ENCODE measurements around the gene FGF1. TPM values are rescaled to one million over a fixed set of nuclear protein-coding genes. Genes with fewer than 3 reads are reported as not detected.

FGF1 gene
- total and polyA plus RNA-seq, 12 donors, result 0.42 to 2.5 (median 0.90) TPM

- H3K4me3 ChIP-seq, result no peak overlapping the region
- H3K4me1 ChIP-seq (replicated peaks in 1 of 2), result no peaks in the 10 kb centered on the region
- TF ChIP-seq POLR2A (IDR thresholded peaks at IDR 0.05) (no peak), CTCF (IDR thresholded peaks at IDR 0.05) (no peak)
- H3K27me3 ChIP-seq, result no peaks in the 10 kb centered on the region
- H3K27ac ChIP-seq, result no peak overlapping the region
- no peaks in the 10 kb centered on the region for H3K36me3 ChIP-seq (replicated peaks in 1 of 2)
- DNase-seq, result no peak
- no peaks in the 10 kb centered on the region for H3K9me3 ChIP-seq (replicated peaks in 1 of 3)
- intact Hi-C loops (cut with DNase I), result no loop called here
Measured at GRCh38 chr5:142660731-142661130, 25.2 kb downstream of the FGF1 start.

GRCh38 chr5:142660196-142660595 is 25.7 kb downstream of the FGF1 start:
- Histone ChIP-seq H3K36me3 (replicated peaks in 1 of 2) (no peaks in the 10 kb centered on the region), H3K27ac (no peak overlapping the region), H3K4me1 (replicated peaks in 1 of 2) (peaks cover 0 to 4% of the 10 kb centered on the region in 2 donors), H3K4me3 (no peak overlapping the region), H3K9me3 (replicated peaks in 1 of 3) (no peaks in the 10 kb centered on the region), H3K27me3 (peaks cover under 1% of the 10 kb centered on the region)
- intact Hi-C loops (cut with DNase I), result no loop called here
- TF ChIP-seq POLR2A (IDR thresholded peaks at IDR 0.05), result no peak
- WGBS, 4 donors, result 92 to 95% (median 93%) methylated on average over 8 to 10 of the region's 10 CpGs
- no peak for DNase-seq

GRCh38 chr5:142659405-142659804 is 26.5 kb downstream of the FGF1 start:
- intact Hi-C loops (cut with DNase I), result loop anchor here (5.0 kb wide), 2 partner anchors 38 to 47 kb away; no protein-coding TSS in a partner anchor
- WGBS, 4 donors, result 84 to 92% (median 89%) methylated on average over 4 of the region's 4 CpGs
- Histone ChIP-seq H3K9me3 (replicated peaks in 1 of 3) (no peaks in the 10 kb centered on the region), H3K36me3 (replicated peaks in 1 of 2) (no peaks in the 10 kb centered on the region), H3K27me3 (peaks cover 5% of the 10 kb centered on the region), H3K27ac (no peak overlapping the region), H3K4me3 (no peak overlapping the region), H3K4me1 (replicated peaks in 1 of 2) (peaks cover 0 to 12% of the 10 kb centered on the region in 2 donors)
- no peak for DNase-seq
- TF ChIP-seq CTCF (IDR thresholded peaks at IDR 0.05) (no peak), POLR2A (IDR thresholded peaks at IDR 0.05) (no peak)

- Histone ChIP-seq H3K4me3 (no peak overlapping the region), H3K27ac (no peak overlapping the region), H3K9me3 (replicated peaks in 1 of 3) (no peaks in the 10 kb centered on the region), H3K36me3 (replicated peaks in 1 of 2) (no peaks in the 10 kb centered on the region), H3K4me1 (replicated peaks in 1 of 2) (peaks cover 0 to 14% of the 10 kb centered on the region in 2 donors), H3K27me3 (peaks cover 5% of the 10 kb centered on the region)
- no peak for DNase-seq
- intact Hi-C loops (cut with DNase I), result loop anchor here (5.0 kb wide), 2 partner anchors 39 to 46 kb away; no protein-coding TSS in a partner anchor
- WGBS, 4 donors, result 79 to 98% (median 92%) methylated on average over 2 of the region's 2 CpGs
- TF ChIP-seq POLR2A (IDR thresholded peaks at IDR 0.05) (no peak), CTCF (IDR thresholded peaks at IDR 0.05) (no peak)
Measured at GRCh38 chr5:142658278-142658677, 27.6 kb downstream of the FGF1 start.

GRCh38 chr5:142657446-142657845 is 28.4 kb downstream of the FGF1 start:
- WGBS, 4 donors, result 91 to 95% (median 94%) methylated on average over 8 of the region's 8 CpGs

More at GRCh38 chr5:142657446-142657845, 28.4 kb downstream of the FGF1 start:
- Histone ChIP-seq H3K9me3 (replicated peaks in 1 of 3) (no peaks in the 10 kb centered on the region), H3K27ac (no peak overlapping the region), H3K4me1 (replicated peaks in 1 of 2) (peaks cover 0 to 14% of the 10 kb centered on the region in 2 donors), H3K36me3 (replicated peaks in 1 of 2) (no peaks in the 10 kb centered on the region), H3K27me3 (peaks cover 5% of the 10 kb centered on the region), H3K4me3 (no peak overlapping the region)
- TF ChIP-seq CTCF (IDR thresholded peaks at IDR 0.05) (no peak), POLR2A (IDR thresholded peaks at IDR 0.05) (no peak)
- no peak for DNase-seq
- intact Hi-C loops (cut with DNase I), result loop anchor here (5.0 kb wide), 2 partner anchors 40 to 45 kb away; no protein-coding TSS in a partner anchor
